PC-9 (cell line): ENCODE results near the gene GLB1L2. TPM values are rescaled to one million over a fixed set of nuclear protein-coding genes. Genes with fewer than 3 reads are reported as not detected.
"Not testable (repeated sequence)": the region's sequence is repeated elsewhere in the genome, so short reads cannot be mapped to it uniquely, and the experiment has no call there.

Source experiments
- BruUV-seq: library from RNA; stranded (reverse); fragments of 400-500 nt; replicated peaks from 2 replicates; lab custom pipeline; 2021; lab: Mats Ljungman, UMichigan
- CTCF ChIA-PET: fragments of 300-600 bp; sonication (Branson Sonifier 250); formaldehyde crosslinking; loops from one replicate; lab custom pipeline; 2022; ENCODE audit warnings: antibody characterized with exemption; lab: Charles Lee
- POLR2A ChIA-PET: fragments of 300-600 bp; sonication (Branson Sonifier 250); formaldehyde crosslinking; loops from one replicate; lab custom pipeline; 2022; ENCODE audit warnings: antibody characterized with exemption; ENCODE audit not compliant: unreplicated experiment; lab: Charles Lee
- DNase-seq, 2 experiments: peaks; one replicate each; pipeline versions ENCODE4 v3.0.0 to v3.0.0-alpha.2; 2015 to 2022; ENCODE audit warnings: mixed read lengths in 1 of 2
- H2AFZ ChIP-seq: fragments of 200-600 bp; sonication (generic); 2 replicates; pipeline ENCODE4 v1.8.1; 2017; ENCODE audit warnings: antibody characterized with exemption
- H3F3A ChIP-seq: fragments of 200-600 bp; sonication (generic); 2 replicates; pipeline ENCODE4 v1.8.1; 2017; ENCODE audit warnings: antibody characterized with exemption, mild to moderate bottlenecking, low read depth; ENCODE audit not compliant: insufficient read depth
- H3K27ac ChIP-seq: fragments of 200-600 bp; sonication (generic); 2 replicates; pipeline ENCODE4 v1.6.1; 2016; ENCODE audit warnings: mixed run types
- H3K27me3 ChIP-seq: fragments of 200-600 bp; sonication (generic); 2 replicates; pipeline ENCODE4 v1.6.1; 2016; ENCODE audit warnings: low read depth, mixed run types; ENCODE audit not compliant: insufficient read depth
- H3K36me3 ChIP-seq: fragments of 200-600 bp; sonication (generic); 2 replicates; pipeline ENCODE4 v1.6.1; 2016; ENCODE audit warnings: low read depth, mixed run types
- H3K4me1 ChIP-seq: fragments of 200-600 bp; sonication (generic); replicated peaks from 2 replicates; pipeline ENCODE4 v1.6.1; 2016; ENCODE audit warnings: mixed run types; ENCODE audit not compliant: insufficient read depth
- H3K4me2 ChIP-seq: fragments of 200-600 bp; sonication (generic); 2 replicates; pipeline ENCODE4 v1.6.1; 2017; ENCODE audit warnings: mixed run types
- H3K4me3 ChIP-seq: fragments of 200-600 bp; sonication (generic); 2 replicates; pipeline ENCODE4 v1.6.1; 2016; ENCODE audit warnings: mixed run types
- H3K79me2 ChIP-seq: fragments of 200-600 bp; sonication (generic); 2 replicates; pipeline ENCODE4 v1.6.1; 2017; ENCODE audit warnings: low read depth, mixed run types
- H3K9me2 ChIP-seq: fragments of 200-600 bp; sonication (generic); 2 replicates; pipeline ENCODE4 v1.8.1; 2017; ENCODE audit warnings: mild to moderate bottlenecking; ENCODE audit not compliant: insufficient read depth
- H3K9me3 ChIP-seq: fragments of 200-600 bp; sonication (generic); 2 replicates; pipeline ENCODE4 v1.8.1; 2016; ENCODE audit warnings: low read depth; ENCODE audit not compliant: insufficient read depth
- H4K20me1 ChIP-seq: fragments of 200-600 bp; sonication (generic); 2 replicates; pipeline ENCODE4 v1.8.1; 2017; ENCODE audit not compliant: insufficient read depth
- EZH2 ChIP-seq: fragments of 200-600 bp; sonication (generic); IDR thresholded peaks from 2 replicates; pipeline ENCODE4 v1.8.0; 2017; ENCODE audit warnings: antibody characterized with exemption, low read depth
- intact Hi-C: fragments of 100-400 bp; cut with micrococcal nuclease; formaldehyde crosslinking; loops from one replicate; pipeline ENCODE4 v1.10.0; 2022; ENCODE audit not compliant: unreplicated experiment
- total RNA-seq: library from RNA; stranded (reverse); gene quantifications from 2 replicates; pipeline ENCODE4 v1.2.3, GENCODE V29; 2021
- TF ChIP-seq, protein P1 (sequence below): fragments of 200-600 bp; sonication (generic); conservative IDR thresholded peaks from 2 replicates; pipeline ENCODE4 v1.6.1; 2017; ENCODE audit warnings: mixed run types, antibody characterized with exemption, mild to moderate bottlenecking, moderate library complexity

The GLB1L2 gene
- total RNA-seq, 1 experiment from 2014 or later: 32.2 TPM

DNA sequence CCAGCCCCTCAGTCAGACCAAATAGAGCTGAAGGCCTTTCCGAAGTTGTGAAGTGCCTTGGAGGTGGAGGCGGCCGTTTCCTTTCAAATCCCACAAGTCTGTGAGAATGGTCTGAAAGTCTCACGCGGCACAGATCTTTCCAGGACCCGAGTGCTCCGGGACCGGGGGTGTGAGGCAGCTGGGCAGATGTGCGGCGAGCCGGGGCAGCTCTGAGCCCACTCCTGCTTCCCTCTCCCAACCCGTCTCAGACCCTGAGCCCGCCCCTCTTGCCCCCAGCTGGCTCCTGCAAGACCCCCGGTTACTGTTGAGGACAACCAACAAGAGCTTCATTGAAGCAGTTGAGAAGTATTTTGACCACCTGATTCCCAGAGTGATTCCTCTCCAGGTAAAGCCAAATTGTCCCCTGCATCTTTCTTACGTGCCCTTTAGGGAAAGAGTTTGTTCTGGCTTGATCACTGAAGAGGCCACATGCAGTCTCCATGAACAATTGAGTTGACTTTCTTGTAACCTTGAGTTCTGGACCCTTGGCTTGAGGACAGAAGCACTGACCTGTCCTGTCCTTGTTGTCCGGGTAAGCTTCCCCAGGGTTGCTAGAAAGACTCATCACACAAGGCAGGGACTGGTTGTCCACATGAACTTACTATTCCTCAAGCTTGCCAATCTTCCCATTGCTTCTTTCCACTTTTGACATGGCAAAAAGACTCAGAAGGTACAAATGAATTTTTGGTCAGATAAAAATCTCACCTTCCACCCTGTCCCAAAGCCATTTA is 48.1 kb upstream of the GLB1L2 start:
- Histone ChIP-seq H3K27me3 (peaks cover 5% of the 10 kb centered on the region; the same call in 1 of the 2 replicates), H2AFZ (no peak overlapping the region), H3K9me3 (no peaks in the 10 kb centered on the region), H4K20me1 (no peaks in the 10 kb centered on the region), H3K4me1 (no peaks in the 10 kb centered on the region), H3F3A (peaks cover 4% of the 10 kb centered on the region; the same call in 1 of the 2 replicates), H3K4me3 (no peak overlapping the region), H3K36me3 (no peaks in the 10 kb centered on the region), H3K9me2 (no peaks in the 10 kb centered on the region), H3K79me2 (peaks cover 6% of the 10 kb centered on the region; the same call in 1 of the 2 replicates), H3K27ac (no peak overlapping the region), H3K4me2 (no peak overlapping the region)
- DNase-seq: no peak
- CTCF ChIA-PET: no interaction called here
- BruUV-seq: no TSS peak
- intact Hi-C loops: no loop called here
- TF ChIP-seq EZH2: no peak
- TF ChIP-seq, protein P1, sequence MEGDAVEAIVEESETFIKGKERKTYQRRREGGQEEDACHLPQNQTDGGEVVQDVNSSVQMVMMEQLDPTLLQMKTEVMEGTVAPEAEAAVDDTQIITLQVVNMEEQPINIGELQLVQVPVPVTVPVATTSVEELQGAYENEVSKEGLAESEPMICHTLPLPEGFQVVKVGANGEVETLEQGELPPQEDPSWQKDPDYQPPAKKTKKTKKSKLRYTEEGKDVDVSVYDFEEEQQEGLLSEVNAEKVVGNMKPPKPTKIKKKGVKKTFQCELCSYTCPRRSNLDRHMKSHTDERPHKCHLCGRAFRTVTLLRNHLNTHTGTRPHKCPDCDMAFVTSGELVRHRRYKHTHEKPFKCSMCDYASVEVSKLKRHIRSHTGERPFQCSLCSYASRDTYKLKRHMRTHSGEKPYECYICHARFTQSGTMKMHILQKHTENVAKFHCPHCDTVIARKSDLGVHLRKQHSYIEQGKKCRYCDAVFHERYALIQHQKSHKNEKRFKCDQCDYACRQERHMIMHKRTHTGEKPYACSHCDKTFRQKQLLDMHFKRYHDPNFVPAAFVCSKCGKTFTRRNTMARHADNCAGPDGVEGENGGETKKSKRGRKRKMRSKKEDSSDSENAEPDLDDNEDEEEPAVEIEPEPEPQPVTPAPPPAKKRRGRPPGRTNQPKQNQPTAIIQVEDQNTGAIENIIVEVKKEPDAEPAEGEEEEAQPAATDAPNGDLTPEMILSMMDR: no peak
- POLR2A ChIA-PET: no interaction called here

DNA sequence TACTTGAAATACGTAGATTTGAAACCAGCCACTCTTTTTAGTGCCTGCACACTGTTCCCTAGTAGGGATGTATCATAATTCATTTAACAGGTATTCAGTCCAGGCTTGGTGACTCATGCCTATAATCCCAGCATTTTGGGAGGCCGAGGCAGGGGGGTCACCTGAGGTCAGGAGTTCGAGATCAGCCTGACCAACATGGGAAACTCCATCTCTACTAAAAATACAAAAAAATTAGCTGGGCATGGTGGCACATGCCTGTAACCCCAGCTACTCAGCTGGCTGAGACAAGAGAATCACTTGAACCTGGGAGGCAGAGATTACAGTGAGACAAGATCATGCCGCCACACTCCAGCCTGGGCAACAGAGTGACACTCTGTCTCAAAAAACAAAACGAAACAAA is 47.4 kb upstream of the GLB1L2 start:
- POLR2A ChIA-PET, CTCF ChIA-PET, H2AFZ ChIP-seq, H3K79me2 ChIP-seq, DNase-seq, BruUV-seq, H3K4me2 ChIP-seq, H3F3A ChIP-seq, H3K36me3 ChIP-seq, H4K20me1 ChIP-seq, intact Hi-C loops, H3K27ac ChIP-seq, H3K9me3 ChIP-seq, H3K27me3 ChIP-seq, H3K9me2 ChIP-seq, H3K4me1 ChIP-seq, H3K4me3 ChIP-seq: not testable (repeated sequence)

DNA sequence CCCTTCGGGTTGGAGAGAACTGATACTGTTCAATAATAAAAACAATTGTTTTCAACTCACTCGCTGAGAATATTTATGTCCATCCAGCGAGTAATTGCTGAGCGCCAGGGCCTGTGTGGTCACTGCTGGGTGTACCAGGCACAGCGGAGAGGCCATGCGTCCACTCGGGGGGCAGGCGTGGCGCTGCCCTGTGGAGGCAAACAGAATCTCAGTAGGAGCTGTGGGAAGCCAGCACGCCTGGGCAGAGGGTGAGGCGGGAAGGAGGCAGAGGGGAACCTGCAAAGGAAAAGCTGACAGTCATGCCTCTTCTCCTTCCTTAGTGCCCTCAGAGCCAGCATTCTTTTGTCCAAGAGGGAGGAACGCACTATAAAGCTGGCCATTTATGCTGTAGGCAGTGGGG is 44.2 kb upstream of the GLB1L2 start:
- Histone ChIP-seq H2AFZ (peak overlapping the region; percentile 71), H3K27me3 (no peaks in the 10 kb centered on the region), H3K4me2 (peak overlapping the region; percentile 72), H3K4me1 (no peaks in the 10 kb centered on the region), H3K4me3 (peak overlapping the region; percentile 58), H3K27ac (no peak overlapping the region), H4K20me1 (no peaks in the 10 kb centered on the region), H3F3A (peaks cover 4% of the 10 kb centered on the region; the same call in 1 of the 2 replicates), H3K36me3 (no peaks in the 10 kb centered on the region), H3K9me3 (no peaks in the 10 kb centered on the region), H3K9me2 (no peaks in the 10 kb centered on the region), H3K79me2 (peaks cover 6% of the 10 kb centered on the region; the same call in 1 of the 2 replicates)
- ChIA-PET POLR2A (no interaction called here), CTCF (no interaction called here)
- BruUV-seq: no TSS peak
- no peak for DNase-seq
- no peak for TF ChIP-seq EZH2
- TF ChIP-seq, protein P1: no peak
- intact Hi-C loops: no loop called here
